NCI-H1105 treated with DMSO at 0.1 percent for 48 hours (cell line): ENCODE measurements around the gene CELF1.
A peak's percentile ranks its signal among the peaks of the same experiment; 100 is the strongest.
"Not testable (repeated sequence)": the region's sequence is repeated elsewhere in the genome, so short reads cannot be mapped to it uniquely, and the experiment has no call there.

Source experiments
- DNase-seq: peaks from one replicate; lab custom pipeline; 2025; lab: John Stamatoyannopoulos, UW

The CELF1 gene

DNA sequence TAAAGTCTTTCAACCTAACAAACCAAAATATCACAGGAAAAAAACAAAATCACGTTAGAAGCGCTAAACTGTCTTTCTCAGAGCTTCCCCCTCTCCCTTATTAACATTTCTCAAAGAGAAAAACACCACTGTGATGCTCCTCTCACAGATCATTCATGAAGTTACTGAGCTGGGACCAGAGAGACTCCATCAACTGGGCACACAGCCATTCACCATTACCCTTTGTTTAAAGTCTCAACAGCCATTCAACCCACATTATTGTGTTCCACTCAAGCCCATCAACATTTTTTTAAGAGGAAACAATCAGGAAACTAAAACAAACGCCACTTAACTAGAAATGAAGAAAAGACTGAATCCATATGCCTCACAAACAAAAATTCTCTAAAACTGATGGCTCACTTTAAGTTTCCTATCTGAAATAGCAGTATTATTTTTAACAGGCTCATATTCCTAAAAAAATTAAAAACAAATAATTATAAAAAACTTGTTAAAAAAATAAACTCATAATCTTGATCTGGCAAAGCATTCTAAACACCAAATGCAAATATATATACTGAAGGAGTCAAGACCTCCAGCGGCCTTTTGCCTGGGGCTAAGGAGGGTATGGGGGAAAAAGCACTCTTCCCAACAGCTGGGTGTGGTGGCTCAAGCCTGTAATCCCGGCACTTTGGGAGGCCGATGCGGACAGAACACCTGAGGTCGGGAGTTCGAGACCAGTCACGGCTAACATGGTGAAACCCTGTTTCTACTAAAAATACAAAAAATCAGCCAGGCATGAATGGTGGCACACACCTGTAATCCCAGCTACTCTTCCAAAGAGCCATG lies 14.0 kb downstream of the CELF1 start:
- DNase-seq: peak; percentile 93

DNA sequence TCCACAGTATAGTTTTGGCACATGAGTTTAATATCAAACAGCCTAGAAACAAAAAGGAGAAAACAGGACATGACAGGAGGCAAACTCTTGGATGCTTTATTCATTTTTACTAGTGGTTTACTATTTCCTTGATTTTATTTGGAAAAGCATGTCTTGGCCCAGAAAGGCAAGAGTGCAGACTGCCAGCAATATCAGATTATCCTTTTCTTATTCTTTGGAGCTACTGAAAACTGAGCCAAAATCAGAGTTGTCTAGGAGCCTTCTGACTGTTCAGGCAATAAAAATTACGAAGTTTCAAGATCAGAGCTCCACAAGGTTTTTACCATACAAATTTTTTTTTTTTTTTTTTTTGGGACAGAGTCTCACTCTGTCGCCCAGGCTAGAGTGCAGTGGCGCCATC lies 16.0 kb downstream of the CELF1 start:
- no peak for DNase-seq

DNA sequence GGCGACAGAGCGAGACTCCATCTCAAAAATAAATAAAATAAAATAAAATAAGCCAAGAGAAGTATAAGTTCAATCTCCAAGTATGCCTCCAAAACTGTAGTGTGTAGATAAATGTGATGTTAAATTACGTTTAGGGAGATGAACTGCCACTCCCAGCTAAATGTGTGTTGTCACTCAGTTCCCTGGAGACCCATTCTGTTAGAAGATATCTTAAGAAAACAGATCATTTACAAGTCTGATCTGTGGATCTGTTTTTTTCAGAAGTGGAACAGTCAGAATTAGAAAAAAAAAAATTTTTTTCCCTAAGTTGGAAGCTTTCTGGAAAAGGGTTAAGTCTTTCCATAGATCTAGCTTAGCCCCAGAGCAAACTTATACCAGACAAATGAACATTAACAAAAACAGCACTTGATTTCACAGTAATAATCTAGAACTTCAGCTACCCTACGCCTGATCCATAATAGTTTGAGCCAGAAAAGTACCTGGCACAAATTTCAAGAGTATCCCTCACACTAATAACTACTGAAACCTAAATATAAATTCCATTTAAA lies 18.2 kb downstream of the CELF1 start:
- DNase-seq: no peak

DNA sequence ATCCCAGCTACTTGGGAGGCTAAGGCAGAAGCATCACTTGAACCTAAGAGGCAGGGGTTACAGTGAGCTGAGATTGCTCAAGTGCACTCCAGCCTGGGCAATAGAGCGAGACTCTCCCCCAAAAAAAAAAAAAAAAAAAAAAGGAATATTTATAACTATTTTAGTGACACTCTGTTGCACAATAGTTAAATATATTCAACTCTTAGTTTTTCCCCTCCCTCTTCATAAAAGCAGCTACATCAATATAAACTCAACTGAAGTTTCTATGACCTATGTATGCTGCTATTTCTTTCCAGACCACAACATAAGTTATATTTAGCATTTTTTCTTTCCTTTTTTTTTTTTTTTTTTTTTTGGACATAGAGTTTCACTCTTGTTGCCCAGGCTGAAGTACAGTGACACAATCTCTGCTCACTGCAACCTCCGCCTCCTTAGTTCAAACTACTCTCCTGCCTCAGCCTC lies 19.2 kb downstream of the CELF1 start:
- DNase-seq: no peak

DNA sequence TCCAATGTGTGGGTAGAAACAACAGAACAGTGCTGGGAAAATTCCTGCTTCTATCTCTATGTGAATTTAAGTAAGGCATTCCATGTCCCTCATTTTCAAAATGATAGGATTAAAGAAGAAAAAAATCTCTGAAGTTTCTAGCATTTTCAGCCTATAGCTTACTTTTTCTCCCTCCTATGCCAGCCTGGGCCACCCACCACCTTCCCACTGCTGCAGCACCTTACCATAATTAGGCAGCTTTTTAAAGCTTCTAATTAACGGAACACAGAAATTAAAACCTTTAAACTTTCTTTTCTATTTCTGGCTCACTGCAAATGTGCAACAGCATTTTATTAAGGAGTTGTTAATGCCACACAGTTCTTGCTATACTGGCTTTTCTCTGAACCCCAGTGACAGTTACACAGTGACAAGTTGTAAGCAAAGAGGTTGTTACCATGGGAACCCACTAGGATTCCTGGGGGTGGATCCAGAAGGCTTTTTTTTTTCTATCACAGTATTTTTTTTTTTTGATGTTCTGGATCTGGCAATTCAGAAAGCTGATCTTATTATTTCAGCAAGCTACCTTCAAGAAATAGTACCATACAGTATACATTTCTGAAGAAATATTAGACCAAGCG lies 20.2 kb downstream of the CELF1 start:
- DNase-seq: no peak

- DNase-seq: no peak
These were observed 21.3 kb downstream of the CELF1 start for GRCh38 chr11:47531666-47532065.

DNA sequence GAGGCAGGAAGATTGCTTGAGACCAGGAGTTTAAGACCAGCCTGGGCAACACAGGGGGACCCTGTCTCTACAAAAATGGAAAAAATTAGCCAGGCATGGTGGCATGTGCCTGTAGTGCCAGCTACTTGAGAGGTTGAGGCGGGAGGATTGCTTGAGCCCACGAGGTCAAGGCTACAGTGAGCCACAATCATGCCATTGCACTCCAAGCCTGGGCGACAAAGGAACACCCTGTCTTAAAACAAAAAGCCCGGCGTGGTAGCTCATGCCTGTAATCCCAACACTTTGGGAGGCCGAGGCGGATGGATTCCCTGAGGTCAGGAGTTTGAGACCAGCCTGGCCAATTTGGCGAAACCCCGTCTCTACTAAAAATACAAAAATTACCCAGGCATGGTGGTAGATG lies 22.2 kb downstream of the CELF1 start:
- not testable (repeated sequence) for DNase-seq

- no peak for DNase-seq
These were observed 23.0 kb downstream of the CELF1 start for GRCh38 chr11:47529951-47530350.

- no peak for DNase-seq
These were observed 25.7 kb downstream of the CELF1 start for GRCh38 chr11:47527186-47527585.

- DNase-seq: not testable (repeated sequence)
These were observed 26.9 kb downstream of the CELF1 start for GRCh38 chr11:47526032-47526431.

DNA sequence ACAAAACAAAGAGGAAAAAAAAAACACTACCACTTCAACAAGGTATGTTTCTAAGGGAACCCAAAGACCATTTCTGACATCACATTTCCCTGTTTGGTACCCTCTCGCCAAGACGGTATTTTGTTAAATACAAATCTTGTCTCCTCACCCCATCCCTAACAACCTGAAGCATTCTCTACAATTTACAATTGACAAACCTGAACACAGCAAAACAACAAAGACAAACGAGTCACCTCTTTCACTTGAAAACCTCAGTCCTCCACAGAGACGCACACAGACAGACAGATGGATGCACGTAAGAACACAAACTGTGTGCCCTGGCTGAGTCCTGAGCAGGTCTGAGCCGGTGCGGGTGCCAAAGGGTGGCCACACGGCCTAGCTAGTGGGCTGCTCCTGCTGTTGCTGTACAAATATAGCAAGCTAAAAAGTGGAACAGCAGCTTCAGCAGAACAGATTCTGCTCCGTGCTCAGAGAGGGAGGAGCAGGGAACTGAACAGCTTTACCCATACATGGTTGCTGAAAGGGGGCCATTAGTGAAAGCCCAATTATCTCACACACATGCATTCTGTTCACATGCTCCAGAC lies 28.5 kb downstream of the CELF1 start:
- no peak for DNase-seq

- DNase-seq: no peak
These were observed 29.3 kb downstream of the CELF1 start for GRCh38 chr11:47523490-47524225.

GRCh38 chr11:47518212-47518964 lies 34.5 kb downstream of the CELF1 start:
- no peak for DNase-seq

DNA sequence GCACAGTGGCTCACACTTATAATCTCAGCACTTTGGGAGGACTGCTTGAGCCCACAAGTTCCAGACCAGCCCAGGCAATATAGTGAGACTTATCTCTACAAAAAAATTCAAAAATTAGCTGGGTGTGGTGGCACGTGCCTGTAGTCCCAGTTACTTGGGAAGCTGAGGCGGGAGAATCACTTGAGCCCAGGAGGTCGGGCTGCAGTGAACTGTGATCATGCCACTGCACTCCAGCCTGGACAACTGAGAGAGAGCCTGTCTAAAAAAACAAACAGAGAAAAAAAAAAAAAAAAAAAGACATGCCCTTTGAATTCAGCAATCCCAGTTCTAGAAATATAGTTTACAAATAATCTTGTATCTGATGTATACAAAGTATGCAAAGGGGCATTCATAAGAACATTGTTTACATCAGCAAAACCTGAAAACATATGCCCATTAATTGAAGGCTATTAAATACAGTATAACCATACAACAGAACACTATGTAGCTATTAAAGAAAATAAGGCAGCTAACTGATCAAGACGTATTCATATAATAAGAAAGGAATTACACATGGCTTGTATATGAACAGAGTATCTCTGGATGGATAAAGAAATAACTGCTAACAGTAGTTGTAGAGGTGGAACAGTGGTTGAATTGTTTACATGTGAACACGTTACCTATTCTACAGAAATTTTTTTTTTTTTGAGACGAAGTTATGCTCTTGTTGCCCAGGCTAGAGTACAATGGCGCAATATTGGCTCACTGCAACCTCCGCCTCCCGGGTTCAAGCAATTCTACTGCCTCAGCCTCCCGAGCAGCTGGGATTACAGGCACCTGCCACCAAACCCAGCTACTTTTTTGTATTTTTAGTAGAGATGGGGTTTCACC lies 35.7 kb downstream of the CELF1 start:
- DNase-seq: no peak

DNA sequence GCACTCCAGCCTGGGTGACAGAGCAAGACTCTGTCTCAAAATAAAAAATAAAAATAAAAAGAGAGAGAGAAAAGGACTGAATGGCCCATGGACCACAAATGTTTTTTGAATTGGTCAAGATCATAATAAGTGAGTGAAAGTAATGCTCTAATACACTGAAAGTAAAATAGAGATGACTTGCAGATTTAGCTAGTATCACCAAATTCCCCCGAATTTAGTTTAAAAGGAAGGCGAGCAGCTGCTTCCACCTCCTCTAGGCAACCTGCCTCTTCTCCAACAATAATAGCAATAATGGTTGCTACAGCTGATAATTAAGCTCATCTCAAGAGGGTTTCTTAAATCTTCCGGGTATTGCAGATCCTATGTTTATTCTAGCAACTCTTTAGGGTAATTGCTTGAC lies 36.8 kb downstream of the CELF1 start:
- DNase-seq: peak; percentile 86

- DNase-seq: no peak
These were observed 37.9 kb downstream of the CELF1 start for GRCh38 chr11:47514825-47515647.

- no peak for DNase-seq
These were observed 40.2 kb downstream of the CELF1 start for GRCh38 chr11:47512701-47513100.

DNA sequence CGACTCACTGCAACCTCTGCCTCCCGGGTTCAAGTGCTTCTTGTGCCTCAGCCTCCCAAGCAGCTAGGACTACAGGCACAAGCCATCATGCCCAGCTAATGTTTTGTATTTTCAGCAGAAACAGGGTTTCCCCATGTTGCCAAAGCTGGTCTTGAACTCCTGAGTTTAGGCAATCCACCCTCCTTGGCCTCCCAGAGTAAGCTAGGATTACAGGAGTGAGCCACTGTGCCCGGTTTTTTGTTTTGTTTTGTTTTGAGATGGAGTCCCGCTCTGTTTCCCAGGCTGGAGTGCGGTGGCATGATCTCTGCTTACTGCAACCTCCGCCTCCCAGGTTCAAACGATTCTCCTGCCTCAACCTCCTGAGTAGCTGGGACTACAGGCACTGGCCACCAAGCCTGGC lies 41.0 kb downstream of the CELF1 start:
- no peak for DNase-seq

DNA sequence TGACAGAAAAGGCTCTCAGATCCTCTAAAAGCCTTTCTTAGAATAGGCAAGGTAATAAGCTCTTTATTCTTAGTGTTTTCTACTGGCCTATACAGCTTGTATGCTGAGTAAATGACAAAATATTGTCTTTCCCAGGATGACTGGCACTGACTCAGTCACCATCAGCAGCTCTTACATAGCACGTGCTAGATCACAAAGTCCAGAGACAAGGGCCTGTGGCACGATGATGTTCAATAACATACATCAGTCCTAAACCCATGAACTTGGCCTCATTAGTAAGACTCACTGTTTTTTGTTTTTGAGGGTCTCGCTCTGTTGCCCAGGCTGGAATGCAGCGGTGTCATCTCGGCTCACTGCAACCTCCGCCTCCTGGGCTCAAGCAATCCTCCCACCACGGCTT lies 42.7 kb downstream of the CELF1 start:
- no peak for DNase-seq
